Measurements from ENCODE around the gene CCND3.

CCND3 gene

DNA sequence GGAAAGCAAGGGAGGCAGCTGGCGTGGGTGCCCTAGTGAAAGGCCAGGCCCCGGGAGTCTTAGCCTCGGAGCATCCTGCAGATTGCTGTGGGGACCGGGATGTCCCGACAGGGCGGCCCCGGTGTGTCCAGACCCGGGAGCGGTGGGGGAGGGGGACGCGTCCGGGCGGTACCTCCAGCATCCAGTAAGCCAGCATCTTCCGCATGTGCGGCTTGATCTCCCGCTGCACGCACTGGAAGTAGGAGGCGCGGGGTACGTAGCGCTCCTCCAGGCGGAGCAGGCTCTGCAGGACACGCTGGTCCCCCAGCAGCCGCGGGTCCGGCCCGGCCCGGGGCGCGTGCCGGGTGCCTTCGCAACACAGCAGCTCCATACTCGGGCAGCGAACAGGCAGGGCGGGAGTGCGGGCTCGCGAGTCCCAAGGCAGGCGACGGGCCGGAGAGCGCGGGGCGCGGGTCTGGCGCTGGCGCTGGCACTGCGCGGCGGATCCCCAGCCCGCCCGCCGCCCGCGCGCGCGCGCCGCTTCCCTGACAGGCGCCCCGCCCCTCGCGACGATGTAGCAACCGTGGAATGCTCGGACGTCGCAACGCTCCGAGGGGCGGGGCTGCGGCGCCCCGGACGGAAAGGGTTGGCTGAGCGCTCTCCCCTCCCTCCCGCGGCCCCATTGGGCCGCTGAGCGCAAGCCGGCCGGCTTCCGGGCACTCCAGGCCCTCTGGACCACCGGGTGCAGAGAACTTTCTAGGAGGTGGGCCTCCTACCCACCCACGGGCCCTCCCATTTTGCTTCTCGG is at the start of gene CCND3:
Gene CCND3, minus strand, starts transcription at position 529 of the 787 bp plus-strand sequence. Its CDS starts 159 bp downstream, at position 370.
- DNase-seq: peak; percentile 70 to 97

DNA sequence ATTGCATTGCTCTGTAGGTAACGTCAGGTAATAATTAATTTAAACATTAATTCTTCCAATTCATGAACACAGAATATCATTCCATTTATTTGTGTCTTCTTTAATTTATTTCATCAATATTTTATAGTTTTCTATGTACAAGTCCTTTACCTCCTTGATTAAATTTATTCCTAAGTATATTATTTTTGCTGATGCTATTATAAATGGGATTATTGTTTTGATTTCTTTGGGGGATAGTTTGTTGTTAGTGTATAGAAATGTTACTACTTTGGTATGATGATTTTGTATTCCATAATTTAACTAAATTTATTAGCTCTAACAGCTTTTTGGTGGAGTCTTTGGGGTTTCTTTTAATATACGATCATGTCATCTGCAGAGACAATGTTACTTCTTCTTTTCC is 44.7 kb upstream of the CCND3 start:
- no peak for DNase-seq

DNA sequence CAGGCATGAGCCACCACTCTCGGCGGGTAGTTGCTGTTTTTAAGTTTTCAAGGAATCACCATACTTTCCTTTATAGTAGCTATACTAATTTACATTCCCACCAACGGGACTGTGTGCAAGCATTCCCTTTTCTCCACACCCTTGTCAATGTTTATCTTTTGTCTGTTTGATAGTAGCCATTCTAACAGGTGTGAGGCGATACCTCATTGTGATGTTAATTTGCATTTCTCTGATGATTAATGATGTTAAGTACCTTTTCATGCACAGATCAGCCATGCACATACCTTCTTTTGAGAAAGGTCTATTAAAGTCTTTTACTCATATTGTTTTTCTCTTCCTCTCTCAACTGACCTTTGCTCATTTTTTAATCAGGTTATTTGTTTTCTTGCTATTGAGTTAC is 43.0 kb upstream of the CCND3 start:
- DNase-seq: peak; percentile 17 to 32

DNA sequence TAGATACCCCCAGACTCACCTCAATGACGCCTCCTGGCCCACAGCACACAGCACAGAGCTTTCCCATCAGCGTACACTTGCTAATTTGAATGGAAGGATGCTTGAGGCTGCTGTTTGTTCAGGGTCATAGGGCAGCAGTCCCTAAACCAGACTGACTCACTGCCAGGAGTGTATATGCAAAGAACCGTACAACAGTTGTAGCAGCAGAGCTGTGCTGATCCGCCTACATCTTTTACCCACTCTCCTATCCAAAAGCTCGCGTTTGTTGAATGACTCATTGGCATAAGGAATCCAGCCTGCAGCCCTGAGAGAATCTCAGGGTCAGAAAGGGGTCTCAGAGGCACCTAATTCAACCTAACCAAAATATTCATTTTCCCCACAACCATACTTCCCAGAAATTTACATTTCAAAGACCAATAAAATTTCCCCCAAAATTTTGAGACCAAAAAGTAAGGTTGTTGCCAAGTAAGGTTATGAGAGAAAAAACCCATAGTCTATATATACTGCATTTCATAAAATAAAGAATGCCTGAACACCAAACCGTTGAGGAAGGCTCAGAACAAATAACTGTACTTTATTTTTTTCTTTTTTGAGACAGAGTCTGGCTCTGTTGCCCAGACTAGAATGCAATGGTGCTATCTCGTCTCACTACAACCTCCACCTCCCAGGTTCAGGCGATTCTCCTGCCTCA is 35.3 kb upstream of the CCND3 start:
- DNase-seq: no peak

DNA sequence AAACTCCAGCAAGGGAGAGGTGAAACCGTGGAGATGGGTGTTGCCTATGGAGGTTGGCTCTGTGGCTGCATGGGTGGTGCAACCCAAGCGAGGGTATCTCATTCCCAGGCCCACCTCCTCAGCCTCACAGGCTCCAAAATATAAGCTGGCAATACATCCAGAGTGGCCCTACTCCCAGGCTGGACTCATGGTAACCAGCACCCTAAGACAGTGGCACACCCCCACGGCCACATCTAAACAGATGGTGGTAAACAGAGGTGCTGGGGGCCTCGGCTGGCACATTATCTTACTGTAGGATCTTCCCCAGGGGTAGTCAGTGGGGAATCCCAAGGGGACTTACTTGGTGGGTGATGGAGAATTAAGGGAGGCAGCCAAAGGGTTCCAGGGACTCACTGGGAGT is 33.7 kb upstream of the CCND3 start:
- DNase-seq: no peak

DNA sequence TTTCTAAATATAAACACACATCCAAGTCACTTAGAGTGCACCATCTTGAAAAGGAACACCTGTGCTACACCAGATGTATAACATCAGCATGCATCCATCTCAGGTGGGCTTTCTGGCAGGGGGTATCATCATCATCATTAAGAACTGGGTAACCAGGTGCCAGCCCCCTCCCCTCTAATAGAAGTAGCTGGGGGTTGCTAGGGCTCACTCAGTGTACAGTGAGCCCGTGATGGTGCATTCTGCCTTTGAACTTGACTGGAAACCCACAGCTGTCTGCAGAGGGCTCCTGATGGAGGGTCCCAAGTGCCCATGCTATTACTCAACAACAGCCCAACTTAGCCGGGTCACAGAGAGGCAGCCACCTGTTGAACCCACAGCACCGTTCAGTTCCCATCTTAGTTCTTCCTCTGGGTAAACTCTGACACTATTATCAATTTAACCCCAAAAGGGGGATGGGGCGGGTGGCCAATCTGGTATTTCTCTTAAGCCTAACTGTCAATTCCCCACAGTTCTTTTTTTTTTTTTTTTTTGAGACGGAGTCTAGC is 32.7 kb upstream of the CCND3 start:
- no peak for DNase-seq

DNA sequence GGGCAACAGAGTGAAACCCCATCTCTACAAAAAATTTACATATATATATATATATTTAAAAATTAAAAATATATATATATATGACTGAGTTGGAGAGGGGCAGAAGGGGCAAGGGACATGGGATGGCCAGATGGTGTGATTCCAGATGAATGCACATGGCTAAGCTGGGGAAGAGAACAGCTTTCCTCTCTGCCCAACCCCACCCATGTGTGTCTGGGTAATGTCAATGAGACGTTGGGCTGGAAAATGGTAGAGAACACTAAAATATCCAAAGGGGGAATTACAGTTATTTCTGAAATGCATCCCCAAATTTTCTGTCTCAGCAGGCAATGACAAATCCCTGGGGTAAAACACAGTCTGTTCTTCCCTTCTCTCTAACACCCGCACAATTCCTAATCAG is 31.2 kb upstream of the CCND3 start:
- no peak for DNase-seq

DNA sequence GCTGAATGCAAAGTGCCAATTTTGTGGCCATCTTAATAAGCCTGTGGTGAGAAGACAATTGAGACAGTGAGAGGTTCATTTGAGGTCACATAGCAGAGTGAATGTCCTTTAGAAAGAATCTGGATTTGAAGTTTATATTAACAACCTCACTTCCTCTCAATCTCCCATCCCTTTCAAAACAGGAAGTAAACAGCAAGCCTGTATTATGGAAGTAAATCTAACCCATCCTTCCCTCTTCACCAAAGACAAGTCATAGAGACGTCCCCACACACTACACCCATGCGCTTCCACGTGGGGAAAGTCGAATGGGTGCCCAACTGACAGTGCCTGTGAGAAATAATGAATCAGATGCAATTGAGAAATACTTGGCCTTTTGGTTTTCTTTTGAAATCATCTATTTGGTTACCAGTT is 28.8 kb upstream of the CCND3 start:
- no peak for DNase-seq

DNA sequence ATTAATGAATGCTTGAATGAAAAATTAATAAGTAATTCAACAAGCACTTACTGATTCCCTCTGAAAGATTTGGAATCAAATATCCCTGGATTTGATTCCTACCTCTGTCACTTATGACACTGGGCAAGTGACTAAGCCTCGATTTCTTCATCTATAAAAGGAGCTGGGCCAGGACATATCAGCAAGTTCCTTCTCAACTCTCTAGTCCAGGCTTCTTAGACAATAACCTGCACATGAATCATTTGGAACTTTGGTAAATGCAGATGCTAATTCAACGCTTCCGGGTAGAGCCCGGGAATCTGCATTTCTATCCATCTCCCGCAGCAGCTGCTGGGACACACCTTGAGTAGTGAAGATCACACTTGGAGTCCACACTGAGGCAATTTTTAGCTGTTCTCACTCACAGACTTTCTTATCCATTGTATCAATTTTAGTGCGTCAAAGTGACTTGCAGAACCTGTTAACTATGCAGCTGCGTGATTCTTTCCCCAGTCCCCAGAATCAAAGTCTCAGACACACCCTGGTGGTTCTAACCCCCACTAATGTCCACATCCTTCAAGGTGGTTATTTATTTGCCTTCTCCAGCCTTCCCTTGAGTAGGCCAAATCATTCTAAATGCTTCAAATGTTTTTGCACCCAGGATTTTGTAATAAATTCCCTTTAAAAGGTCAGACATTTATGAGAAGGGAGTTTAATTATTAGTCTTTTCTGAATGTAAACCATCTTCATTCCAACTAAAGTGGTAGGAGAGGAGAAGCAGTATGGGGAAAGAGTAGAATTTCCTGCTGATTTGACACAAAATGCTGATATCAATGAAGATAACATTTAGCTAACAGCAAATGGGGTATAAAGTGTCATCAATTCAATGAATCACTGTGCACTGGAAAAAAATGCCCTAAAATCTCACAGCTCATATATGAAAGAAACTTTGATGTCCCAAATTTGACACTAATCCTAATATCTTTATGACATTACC is 26.0 kb upstream of the CCND3 start:
- DNase-seq: no peak

DNA sequence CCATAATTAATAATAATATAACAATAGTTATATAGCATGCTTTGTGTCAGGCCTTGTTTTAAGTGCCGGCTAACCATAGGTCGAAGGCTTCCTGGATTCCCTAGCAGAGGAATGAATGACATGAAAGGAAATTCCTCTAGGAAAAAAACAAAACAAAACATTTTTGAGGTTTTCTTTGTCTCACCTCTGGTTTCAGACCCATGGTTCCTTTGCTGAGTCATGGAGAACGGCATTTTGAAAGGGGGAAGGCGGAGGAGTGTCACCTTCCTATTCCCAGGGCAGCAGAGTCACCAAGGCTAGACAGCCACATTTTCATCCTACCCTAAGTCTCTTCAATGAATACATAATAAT is 25.3 kb upstream of the CCND3 start:
- no peak for DNase-seq

DNA sequence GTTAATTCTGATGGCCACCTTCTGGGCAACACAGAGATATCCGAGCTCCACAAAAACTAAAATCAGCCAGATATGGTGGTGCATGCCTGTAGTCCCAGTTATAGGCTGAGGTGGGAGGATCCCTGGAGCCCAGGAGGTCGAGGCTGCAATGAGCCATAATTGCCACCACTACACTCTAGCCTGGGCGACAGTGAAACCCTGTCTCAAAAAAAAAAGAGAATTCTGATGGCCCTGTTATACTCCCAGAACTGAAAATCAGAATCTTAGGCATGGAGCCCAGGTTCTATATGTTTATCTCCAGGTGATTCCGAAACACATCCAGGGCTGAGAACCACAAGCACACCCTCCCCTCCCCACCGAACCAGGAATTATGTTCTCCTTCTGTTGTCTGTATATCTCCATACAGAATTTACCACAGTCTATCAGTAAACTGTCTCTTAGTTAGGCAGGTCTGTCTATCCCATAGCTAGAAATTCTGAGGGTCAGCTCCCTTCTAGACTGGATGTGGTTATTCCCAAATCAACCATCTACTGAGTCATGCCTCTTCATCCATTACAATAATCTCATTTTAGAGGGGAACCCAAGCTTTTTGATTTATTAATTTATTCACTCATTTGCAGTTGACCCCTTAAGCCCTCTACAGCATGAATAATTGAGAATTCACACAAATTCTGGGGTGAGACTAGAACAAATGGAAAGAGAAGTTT is 24.8 kb upstream of the CCND3 start:
- DNase-seq: no peak

DNA sequence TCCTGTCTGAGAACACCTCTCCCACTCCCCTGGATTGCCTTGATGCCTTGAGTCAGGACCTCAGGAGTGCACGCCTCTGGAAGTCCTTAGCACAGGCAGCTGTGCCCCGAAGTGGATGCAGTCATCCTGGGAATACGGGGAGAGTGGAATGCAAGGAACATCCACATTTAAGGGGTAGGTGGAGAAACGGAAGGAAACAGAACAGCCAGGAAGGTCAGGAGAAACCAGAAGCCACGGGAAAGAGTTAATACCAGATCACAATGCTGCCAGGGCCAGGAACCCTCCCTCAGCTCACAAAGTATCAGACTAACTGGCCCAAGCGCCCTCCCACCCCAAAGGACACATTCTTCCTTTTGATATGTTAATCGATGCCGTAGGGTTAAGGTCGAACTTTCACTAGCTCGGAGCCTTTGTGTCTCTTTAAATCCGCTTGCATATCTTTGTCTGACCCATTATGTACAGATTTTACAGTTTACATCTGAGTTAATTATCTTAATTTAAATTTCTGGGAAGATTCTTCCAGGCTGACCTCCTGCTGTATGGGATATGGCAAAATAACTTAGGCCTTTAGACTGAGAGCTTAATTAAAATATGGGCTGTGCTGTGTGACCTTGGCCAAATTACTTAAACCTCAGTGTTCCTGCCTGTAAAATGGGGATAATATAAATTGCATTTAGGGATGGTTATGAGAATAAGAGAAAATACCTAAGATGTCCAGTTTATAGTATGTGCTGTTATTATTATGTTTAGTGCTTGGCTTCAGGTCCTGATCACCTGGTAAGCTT is 24.0 kb upstream of the CCND3 start:
- DNase-seq: no peak

DNA sequence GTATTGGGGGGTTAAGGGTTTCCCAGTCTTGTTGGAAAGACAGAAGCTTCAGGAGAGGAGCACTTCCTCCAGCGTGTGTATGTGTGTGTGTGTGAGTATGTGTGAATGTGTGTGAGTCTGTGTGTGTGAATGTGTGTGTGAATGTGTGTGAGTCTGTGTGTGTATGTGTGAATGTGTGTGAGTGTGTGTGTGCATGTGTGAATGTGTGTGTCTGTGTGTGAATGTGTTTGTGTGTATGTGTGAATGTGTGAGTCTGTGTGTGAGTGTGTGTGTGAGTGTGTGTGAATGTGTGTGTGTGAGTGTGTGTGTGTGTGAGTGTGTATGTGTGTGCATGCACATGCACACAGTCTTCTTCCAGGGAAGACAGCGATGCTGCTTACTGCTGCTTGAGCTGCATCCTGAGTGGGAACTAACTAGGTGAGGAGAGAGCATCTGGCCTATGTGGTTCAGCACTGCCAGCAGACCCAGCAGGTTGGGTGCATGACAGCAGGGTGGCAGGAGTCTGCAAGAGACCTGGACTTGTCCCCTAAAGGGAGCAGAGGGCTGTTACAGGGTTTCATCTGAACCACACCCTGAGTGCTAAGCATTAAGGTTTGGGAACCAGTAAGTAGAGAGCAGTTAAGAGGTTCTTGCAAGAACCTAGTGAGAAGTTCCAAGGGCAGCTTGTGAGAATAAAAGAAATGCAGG is 22.7 kb upstream of the CCND3 start:
- DNase-seq: no peak

DNA sequence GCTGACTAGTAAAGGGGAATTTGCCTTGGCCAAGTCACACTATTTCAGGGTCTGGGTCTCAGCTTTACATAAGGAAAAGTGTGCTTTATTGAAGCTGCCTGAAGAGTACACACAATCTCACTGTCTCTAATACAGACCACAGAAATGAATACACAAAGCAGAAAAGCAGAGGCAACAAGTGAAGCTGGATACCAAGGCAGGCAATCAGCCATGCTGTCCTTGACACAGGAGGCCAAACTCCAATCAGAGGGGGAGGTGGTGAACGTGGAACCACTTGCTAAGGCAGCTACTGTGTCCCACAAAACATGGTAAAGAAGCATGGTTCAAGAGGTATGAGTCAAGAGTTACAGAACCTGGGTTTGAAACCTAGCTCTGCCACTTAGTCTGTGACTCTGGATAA is 21.8 kb upstream of the CCND3 start:
- DNase-seq: no peak

DNA sequence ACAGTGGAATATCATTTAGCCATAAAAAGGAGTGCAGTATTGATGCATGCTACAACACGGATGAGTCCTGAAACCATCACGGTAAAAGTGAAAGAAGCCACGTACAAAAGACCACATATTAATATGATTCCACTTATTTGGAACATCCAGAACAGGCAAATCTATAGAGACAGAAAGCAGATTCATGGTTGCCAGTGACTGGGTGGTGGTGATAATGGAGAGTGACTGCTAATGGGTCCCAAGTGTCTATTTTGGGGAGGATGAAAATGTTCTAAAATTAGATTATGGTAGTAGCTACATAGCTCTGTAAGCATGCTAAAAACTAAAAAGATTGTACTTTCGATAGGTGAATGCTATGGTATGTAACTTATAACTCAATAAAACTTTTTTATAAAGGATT is 18.4 kb upstream of the CCND3 start:
- DNase-seq: no peak

DNA sequence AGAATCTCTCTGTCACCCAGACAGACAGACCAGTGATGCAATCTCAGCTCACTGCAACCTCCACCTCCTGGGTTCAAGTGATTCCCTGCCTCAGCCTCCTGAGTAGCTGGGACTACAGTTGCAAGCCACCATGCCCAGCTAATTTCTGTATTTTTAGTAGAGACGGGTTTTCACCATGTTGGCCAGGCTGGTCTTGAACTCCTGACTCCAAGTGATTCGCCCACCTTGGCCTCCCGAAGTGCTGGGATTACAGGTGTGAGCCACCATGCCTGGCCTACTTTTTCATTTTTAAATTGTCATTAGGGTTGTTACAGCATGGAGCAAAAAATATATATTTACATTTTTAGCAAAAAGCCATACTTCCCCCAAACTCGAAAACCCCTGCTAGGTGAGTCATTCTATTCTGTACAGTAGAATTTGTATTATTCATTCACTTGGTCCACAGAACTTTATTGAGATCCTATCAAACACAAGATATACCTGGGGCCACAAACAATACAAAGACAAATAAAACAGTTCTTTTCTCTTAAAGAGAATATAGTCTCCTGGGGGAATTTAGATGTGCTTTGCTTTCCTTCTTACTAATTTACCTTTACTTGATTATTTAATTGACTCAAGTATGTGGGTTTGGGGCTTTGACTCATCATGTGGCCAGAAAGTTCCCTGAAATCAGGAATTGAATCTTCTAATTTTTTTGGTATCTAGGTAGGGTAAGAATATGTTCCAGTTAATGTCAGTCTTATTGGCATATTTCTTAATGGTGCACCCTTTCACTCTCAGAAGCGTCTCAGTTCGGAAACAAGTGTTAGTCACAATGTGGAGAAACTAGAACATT is 16.6 kb upstream of the CCND3 start:
- no peak for DNase-seq

DNA sequence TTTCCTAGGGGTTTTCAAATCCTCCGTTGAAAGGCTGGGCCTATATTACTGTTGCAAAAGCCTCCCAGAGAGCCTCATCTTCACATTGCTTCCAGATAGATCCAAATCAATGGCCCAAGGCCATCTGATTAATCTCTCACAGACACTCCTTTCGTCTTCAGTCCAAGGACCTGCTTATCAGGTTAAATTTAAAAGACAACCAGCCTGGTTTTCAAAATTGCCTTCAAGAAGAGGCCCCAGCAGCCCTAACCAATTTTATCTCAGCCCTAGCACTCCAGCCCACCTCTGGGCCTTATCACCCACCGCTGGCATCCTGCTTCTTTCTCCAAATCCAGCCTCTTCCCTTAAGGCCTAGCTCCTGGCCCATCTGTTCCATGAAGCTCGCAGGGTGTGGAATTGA is 15.5 kb upstream of the CCND3 start:
- DNase-seq: no peak

DNA sequence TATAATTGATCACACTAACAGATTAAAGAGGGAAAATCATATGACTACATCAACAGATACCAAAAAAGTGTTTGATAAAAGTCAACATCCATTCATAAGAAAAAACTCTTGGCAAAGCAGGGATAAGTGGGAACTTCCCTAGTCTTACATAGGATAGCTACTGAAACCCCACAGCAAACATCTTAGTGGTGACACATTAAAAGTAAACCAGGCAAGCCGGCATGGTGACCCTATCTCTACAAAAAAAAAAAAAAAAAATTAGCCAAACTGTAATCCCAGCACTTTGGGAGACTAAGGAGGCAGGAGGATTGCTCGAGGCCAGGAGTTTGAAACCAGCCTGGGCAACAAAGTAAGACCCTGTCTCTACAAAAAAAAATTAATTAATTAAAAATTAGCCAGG is 13.8 kb upstream of the CCND3 start:
- DNase-seq: no peak

DNA sequence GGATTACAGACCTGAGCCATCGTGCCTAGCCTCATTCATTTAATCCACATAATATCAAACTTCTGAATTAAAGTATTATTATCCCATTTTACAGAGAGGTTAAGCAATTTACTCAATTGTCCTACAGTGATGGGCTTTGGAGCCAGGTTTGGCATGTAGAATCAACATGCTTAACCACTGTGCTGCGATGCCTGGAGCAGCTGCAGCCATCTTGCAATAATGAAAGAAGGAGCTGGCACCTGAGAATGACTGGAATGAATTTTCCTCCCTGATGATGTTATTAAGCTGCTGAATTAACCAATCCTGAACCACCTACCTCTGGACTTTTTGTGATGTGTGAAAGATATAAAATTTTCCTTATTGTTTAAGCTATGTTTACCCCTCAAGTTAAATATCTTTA is 13.1 kb upstream of the CCND3 start:
- no peak for DNase-seq

DNA sequence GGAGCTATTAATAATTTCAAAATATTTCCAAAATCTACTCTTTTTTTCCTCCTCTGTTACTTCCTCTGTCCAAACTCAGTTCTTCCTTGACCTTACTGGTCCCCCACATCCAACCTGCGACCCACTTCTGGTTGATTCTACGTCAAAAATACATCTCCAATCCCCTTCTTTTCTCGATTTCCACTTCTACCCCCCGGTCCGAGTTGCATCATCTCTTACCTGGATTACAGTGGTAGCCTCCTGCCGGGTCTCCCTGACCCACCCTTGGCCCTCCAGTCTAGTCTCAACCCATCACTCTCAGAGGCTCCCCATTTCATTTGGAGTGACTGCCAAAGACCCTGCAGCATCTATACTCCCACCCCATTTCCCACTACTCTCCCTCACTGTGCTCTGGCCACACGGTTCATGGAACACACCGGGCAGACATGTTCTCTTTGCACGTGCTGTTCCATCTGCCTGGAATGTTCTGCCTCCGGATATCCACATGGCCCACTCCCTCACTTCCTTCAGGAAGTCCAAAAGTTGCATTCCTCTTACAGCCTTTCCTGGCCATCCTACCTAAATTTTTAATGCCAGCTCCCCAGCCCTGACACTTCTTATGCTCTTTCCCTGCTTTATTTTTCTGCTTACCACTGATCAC is 6.1 kb upstream of the CCND3 start:
- DNase-seq: no peak
